ENCODE measurements around the gene TMEM270. TPM values are rescaled to one million over a fixed set of nuclear protein-coding genes. Genes with fewer than 3 reads are reported as not detected.
A peak's percentile ranks its signal among the peaks of the same experiment; 100 is the strongest.
"Not testable (repeated sequence)": the region's sequence is repeated elsewhere in the genome, so short reads cannot be mapped to it uniquely, and the experiment has no call there.

TMEM270 gene, protein sequence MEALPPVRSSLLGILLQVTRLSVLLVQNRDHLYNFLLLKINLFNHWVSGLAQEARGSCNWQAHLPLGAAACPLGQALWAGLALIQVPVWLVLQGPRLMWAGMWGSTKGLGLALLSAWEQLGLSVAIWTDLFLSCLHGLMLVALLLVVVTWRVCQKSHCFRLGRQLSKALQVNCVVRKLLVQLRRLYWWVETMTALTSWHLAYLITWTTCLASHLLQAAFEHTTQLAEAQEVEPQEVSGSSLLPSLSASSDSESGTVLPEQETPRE
- not detected for polyA plus RNA-seq (2012; ENCODE audit: insufficient read depth, insufficient read length, low read depth)

- H3K36me3 ChIP-seq = no peaks in the 10 kb centered on the region
- peaks cover 6% of the 10 kb centered on the region; the same call in 1 of the 2 replicates for H3K27me3 ChIP-seq
- no peak within 1 kb of the TSS for H3K4me3 ChIP-seq (ENCODE audit: low read depth, low read length)
- H3K9me3 ChIP-seq = no peaks in the 10 kb centered on the region
- no peak for DNase-seq
- TF ChIP-seq, protein P1, sequence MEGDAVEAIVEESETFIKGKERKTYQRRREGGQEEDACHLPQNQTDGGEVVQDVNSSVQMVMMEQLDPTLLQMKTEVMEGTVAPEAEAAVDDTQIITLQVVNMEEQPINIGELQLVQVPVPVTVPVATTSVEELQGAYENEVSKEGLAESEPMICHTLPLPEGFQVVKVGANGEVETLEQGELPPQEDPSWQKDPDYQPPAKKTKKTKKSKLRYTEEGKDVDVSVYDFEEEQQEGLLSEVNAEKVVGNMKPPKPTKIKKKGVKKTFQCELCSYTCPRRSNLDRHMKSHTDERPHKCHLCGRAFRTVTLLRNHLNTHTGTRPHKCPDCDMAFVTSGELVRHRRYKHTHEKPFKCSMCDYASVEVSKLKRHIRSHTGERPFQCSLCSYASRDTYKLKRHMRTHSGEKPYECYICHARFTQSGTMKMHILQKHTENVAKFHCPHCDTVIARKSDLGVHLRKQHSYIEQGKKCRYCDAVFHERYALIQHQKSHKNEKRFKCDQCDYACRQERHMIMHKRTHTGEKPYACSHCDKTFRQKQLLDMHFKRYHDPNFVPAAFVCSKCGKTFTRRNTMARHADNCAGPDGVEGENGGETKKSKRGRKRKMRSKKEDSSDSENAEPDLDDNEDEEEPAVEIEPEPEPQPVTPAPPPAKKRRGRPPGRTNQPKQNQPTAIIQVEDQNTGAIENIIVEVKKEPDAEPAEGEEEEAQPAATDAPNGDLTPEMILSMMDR (IDR thresholded peaks at IDR 0.05; ENCODE audit: low read depth, low read length) = no peak
- 0 out of 2 replicates have a peak, but pooled peaks cover 2% of the 10 kb centered on the region for H3K4me1 ChIP-seq
Measured at GRCh38 chr7:73860859-73861258, at the start of gene TMEM270. TMEM270 (plus strand) TSS chr7:73861159; CDS start chr7:73861195, 36 bp downstream.

- TF ChIP-seq, protein P1 (IDR thresholded peaks at IDR 0.05; ENCODE audit: low read depth, low read length) = peak; percentile 86
- no peaks in the 10 kb centered on the region; the same call in 1 of the 2 replicates for H3K9me3 ChIP-seq
- no peaks in the 10 kb centered on the region for H3K27me3 ChIP-seq
- H3K4me3 ChIP-seq (ENCODE audit: low read depth, low read length) = no peak overlapping the region
- H3K4me1 ChIP-seq = no peaks in the 10 kb centered on the region
- no peaks in the 10 kb centered on the region for H3K36me3 ChIP-seq
- peak; percentile 80 for DNase-seq
Measured at GRCh38 chr7:73811760-73812168, 49.2 kb upstream of the TMEM270 start.

DNA sequence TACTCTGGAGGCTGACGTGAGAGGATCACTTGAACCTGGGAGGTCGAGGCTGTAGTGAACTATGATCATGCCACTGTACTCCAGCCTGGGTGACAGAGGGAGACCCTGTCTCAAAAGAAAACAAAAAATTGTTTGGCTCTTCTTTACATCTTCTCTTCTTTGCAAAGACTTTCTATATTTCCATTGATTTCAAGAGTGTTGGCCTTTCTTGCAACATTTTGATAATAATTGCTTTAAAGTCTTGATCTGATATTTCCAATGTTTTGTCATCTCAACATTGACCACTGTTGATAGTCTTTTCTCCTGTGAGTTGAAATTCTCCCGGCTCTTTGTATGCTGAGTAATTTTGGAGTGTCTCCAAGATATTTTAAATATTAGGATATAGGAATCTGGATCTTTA, 48.0 kb upstream of the TMEM270 start:
- Histone ChIP-seq H3K27me3 (no peaks in the 10 kb centered on the region), H3K4me3 (ENCODE audit: low read depth, low read length) (no peak overlapping the region), H3K9me3 (no peaks in the 10 kb centered on the region; the same call in 1 of the 2 replicates), H3K4me1 (no peaks in the 10 kb centered on the region), H3K36me3 (no peaks in the 10 kb centered on the region)
- TF ChIP-seq, protein P1 (IDR thresholded peaks at IDR 0.05; ENCODE audit: low read depth, low read length) = no peak
- DNase-seq = no peak

DNA sequence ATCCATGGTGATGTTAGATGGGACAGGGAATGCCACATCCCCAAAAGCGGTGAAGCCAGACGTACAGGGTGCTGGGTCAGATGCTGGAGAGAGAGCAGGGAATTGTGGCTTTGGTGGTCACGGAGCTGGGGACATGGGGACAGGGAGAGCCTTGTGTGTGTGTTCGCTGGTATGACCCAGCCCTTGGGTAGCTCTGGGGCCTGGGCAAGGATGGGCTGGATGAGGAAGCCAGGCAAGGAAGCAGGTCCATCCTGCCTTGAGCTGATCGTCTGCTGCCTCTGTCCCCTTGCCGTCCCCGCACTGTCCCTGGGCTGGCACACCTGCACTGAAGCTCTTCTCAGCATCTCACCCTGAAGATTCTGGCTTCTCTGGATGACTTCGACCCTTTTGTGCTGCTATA, 45.5 kb upstream of the TMEM270 start:
- Histone ChIP-seq H3K27me3 (no peaks in the 10 kb centered on the region), H3K4me3 (ENCODE audit: low read depth, low read length) (no peak overlapping the region), H3K36me3 (no peaks in the 10 kb centered on the region), H3K9me3 (no peaks in the 10 kb centered on the region; the same call in 1 of the 2 replicates), H3K4me1 (no peaks in the 10 kb centered on the region)
- TF ChIP-seq, protein P1 (IDR thresholded peaks at IDR 0.05; ENCODE audit: low read depth, low read length) = no peak
- no peak for DNase-seq

DNA sequence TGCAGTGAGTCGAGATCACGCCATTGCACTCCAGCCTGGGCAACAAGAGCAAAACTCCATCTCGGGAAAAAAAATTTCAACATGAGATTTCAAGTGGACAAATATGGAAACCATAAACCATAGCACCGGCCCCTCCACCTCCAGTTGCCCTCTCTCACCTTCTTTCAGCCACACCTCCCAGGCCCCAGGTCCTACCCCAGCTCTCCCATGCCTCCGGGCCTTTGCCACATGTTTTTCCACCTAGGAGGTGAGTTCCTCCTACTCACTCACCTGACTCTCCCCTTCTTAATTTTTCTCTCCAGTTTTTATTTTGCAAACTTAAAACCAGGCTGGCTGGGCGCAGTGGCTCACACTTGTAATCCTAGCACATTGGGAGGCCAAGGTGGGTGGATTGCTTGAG, 43.8 kb upstream of the TMEM270 start:
- TF ChIP-seq, protein P1 (IDR thresholded peaks at IDR 0.05; ENCODE audit: low read depth, low read length) = no peak
- Histone ChIP-seq H3K36me3 (no peaks in the 10 kb centered on the region), H3K4me3 (ENCODE audit: low read depth, low read length) (no peak overlapping the region), H3K4me1 (no peaks in the 10 kb centered on the region), H3K9me3 (no peaks in the 10 kb centered on the region; the same call in 1 of the 2 replicates), H3K27me3 (no peaks in the 10 kb centered on the region)
- DNase-seq = no peak

DNA sequence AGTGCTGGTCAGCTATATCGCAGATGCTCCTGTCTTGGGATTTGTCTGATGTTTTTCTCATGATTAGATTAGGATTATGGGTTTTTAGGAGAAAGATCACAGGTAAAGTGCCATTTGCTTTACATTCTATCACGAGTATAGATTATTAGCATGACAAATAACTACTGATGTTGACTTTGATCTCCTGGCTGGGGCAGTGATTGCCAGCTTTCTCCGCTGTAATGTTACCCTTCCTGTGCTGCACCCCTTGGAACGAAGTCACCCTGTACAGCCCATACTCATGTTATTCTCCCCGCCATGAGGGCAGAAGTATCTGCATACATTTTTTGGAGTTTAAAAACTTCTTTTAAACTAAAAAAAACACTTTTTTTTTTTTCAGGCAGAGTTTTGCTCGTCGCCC, 40.9 kb upstream of the TMEM270 start:
- H3K36me3 ChIP-seq = no peaks in the 10 kb centered on the region
- no peaks in the 10 kb centered on the region for H3K9me3 ChIP-seq
- no peak for DNase-seq
- TF ChIP-seq, protein P1 (IDR thresholded peaks at IDR 0.05; ENCODE audit: low read depth, low read length) = no peak
- H3K4me1 ChIP-seq = peaks cover 4% of the 10 kb centered on the region
- H3K4me3 ChIP-seq (ENCODE audit: low read depth, low read length) = no peak overlapping the region
- no peaks in the 10 kb centered on the region for H3K27me3 ChIP-seq

DNA sequence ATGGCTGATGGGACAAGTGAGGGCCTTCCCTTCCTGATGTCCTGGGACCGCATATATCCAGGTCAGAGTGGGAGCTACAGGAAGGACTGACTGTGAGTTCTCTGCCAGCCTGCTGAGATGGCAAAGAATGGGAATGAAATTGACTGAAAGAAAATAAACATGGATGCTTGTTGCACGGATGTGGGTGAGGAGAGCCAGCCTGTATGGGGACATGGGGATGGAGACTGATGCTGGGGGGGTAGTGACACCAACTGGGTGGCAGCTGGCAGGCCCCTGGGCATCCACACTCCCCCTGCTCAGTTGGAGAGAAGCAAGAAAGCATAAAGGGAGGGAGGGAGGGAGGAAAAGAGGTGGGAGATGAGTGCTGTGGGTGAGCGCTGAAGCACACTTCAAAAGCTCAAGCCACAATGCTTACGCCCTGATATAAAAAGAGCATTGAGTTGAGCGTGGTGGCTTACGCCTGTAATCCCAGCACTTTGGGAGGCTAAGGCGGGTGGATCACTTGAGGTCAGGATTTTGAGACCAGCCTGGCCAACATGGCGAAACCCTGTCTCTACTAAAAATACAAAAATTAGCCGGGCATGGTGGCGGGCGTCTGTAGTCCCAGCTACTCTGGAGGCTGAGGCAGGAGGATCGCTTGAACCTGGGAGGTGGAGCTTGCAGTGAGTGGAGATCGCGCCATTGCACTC, 39.2 kb upstream of the TMEM270 start:
- H3K4me3 ChIP-seq (ENCODE audit: low read depth, low read length); H3K36me3 ChIP-seq; H3K4me1 ChIP-seq; DNase-seq; H3K9me3 ChIP-seq; H3K27me3 ChIP-seq: not testable (repeated sequence)
